ENCODE data around the gene C11orf91.
"Not testable (repeated sequence)": the region's sequence is repeated elsewhere in the genome, so short reads cannot be mapped to it uniquely, and the experiment has no call there.

C11orf91 gene

GRCh38 chr11:33669598-33670249 lies 30.9 kb downstream of the C11orf91 start:
- no peak for DNase-seq (ENCODE audit: low spot score)

- DNase-seq (ENCODE audit: low spot score), result no peak
These were observed 31.6 kb downstream of the C11orf91 start for GRCh38 chr11:33668951-33669596.

- no peak for DNase-seq (ENCODE audit: low spot score)
These were observed 32.2 kb downstream of the C11orf91 start for GRCh38 chr11:33668468-33668825.

- no peak for DNase-seq (ENCODE audit: low spot score)
These were observed 32.7 kb downstream of the C11orf91 start for GRCh38 chr11:33667819-33668467.

- DNase-seq (ENCODE audit: low spot score), result no peak
These were observed 35.1 kb downstream of the C11orf91 start for GRCh38 chr11:33665350-33666106.

- no peak for DNase-seq (ENCODE audit: low spot score)
These were observed 35.8 kb downstream of the C11orf91 start for GRCh38 chr11:33664827-33665226.

- DNase-seq (ENCODE audit: low spot score), result no peak
These were observed 36.5 kb downstream of the C11orf91 start for GRCh38 chr11:33664166-33664565.

- no peak for DNase-seq (ENCODE audit: low spot score)
These were observed 37.5 kb downstream of the C11orf91 start for GRCh38 chr11:33663121-33663520.

GRCh38 chr11:33661526-33661925 lies 39.1 kb downstream of the C11orf91 start:
- not testable (repeated sequence) for DNase-seq (ENCODE audit: low spot score)

GRCh38 chr11:33660962-33661361 lies 39.7 kb downstream of the C11orf91 start:
- DNase-seq (ENCODE audit: low spot score), result no peak

- no peak for DNase-seq (ENCODE audit: low spot score)
These were observed 41.1 kb downstream of the C11orf91 start for GRCh38 chr11:33659370-33660139.

GRCh38 chr11:33658195-33658900 lies 42.3 kb downstream of the C11orf91 start:
- DNase-seq (ENCODE audit: low spot score), result no peak

- DNase-seq (ENCODE audit: low spot score), result no peak
These were observed 42.9 kb downstream of the C11orf91 start for GRCh38 chr11:33657757-33658156.

GRCh38 chr11:33656768-33657167 lies 43.9 kb downstream of the C11orf91 start:
- DNase-seq (ENCODE audit: low spot score), result no peak

GRCh38 chr11:33655842-33656600 lies 44.6 kb downstream of the C11orf91 start:
- DNase-seq (ENCODE audit: low spot score), result no peak

GRCh38 chr11:33654594-33654993 lies 46.0 kb downstream of the C11orf91 start:
- DNase-seq (ENCODE audit: low spot score), result no peak

- no peak for DNase-seq (ENCODE audit: low spot score)
These were observed 47.7 kb downstream of the C11orf91 start for GRCh38 chr11:33652930-33653329.

GRCh38 chr11:33652431-33652830 lies 48.2 kb downstream of the C11orf91 start:
- DNase-seq (ENCODE audit: low spot score), result no peak

GRCh38 chr11:33651990-33652389 lies 48.6 kb downstream of the C11orf91 start:
- DNase-seq (ENCODE audit: low spot score), result no peak

- DNase-seq (ENCODE audit: low spot score), result no peak
These were observed 49.1 kb downstream of the C11orf91 start for GRCh38 chr11:33651555-33651954.

- DNase-seq (ENCODE audit: low spot score), result no peak
These were observed 50.7 kb downstream of the C11orf91 start for GRCh38 chr11:33649944-33650343.

Data from kidney capillary endothelial cell (primary cell).